ENCODE results near the gene UBE2R2.

DNA sequence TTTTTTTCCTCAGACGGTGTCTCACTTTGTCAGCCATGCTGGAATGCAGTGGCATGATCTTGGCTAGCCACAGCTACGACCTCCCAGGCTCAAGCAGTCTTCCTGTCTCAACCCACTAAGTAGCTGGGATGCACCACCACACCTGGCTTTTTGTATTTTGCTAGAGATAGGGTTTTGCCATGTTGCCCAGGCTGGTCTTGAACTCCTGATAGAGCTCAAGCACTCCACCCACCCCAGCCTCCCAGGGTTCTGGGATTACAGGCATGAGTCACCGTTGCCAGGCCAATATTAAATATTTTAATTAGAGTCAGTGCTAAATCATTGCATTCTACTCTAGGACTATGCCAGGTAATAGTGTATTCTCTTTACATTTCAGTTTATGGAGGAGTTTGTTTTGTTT is 41.5 kb downstream of the UBE2R2 start:
- TF ChIP-seq, protein P1, sequence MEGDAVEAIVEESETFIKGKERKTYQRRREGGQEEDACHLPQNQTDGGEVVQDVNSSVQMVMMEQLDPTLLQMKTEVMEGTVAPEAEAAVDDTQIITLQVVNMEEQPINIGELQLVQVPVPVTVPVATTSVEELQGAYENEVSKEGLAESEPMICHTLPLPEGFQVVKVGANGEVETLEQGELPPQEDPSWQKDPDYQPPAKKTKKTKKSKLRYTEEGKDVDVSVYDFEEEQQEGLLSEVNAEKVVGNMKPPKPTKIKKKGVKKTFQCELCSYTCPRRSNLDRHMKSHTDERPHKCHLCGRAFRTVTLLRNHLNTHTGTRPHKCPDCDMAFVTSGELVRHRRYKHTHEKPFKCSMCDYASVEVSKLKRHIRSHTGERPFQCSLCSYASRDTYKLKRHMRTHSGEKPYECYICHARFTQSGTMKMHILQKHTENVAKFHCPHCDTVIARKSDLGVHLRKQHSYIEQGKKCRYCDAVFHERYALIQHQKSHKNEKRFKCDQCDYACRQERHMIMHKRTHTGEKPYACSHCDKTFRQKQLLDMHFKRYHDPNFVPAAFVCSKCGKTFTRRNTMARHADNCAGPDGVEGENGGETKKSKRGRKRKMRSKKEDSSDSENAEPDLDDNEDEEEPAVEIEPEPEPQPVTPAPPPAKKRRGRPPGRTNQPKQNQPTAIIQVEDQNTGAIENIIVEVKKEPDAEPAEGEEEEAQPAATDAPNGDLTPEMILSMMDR (conservative IDR thresholded peaks at IDR 0.05; ENCODE audit: low read length): no peak
- no peak for TF ChIP-seq EZH2phosphoT487 (IDR thresholded peaks at IDR 0.05; ENCODE audit: borderline replicate concordance, low read depth, low read length)

Data from OCI-LY7 (cell line).